HuH-7 (cell line): ENCODE data around the gene CCDC92.

Experiments used
- DNase-seq: peaks from one replicate; pipeline ENCODE4 v3.0.0; 2011; ENCODE audit warnings: low spot score

CCDC92 gene

GRCh38 chr12:124002021-124002644, 29.5 kb upstream of the CCDC92 start:
- no peak for DNase-seq

GRCh38 chr12:124001343-124001742, 28.7 kb upstream of the CCDC92 start:
- DNase-seq, result no peak

DNA sequence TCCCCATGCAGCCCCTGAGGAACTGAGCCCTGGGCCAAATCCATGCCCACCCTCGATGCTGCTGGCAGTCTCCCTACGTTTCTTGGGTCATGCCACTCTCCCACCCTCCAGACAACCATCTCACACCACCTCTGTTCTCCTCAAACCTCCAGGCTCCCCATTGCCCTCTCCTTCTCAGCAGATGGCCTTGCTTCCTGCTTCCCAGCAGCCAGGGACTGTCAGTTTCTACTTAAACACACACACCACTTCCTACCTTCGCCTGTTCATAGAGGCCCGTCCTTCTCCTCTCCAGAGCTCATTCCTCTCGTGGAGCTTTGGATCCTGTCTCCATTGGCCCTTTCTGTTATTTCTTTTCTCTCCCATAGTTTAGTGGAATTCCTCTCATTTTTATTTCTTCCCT, 27.5 kb upstream of the CCDC92 start:
- DNase-seq, result no peak

DNA sequence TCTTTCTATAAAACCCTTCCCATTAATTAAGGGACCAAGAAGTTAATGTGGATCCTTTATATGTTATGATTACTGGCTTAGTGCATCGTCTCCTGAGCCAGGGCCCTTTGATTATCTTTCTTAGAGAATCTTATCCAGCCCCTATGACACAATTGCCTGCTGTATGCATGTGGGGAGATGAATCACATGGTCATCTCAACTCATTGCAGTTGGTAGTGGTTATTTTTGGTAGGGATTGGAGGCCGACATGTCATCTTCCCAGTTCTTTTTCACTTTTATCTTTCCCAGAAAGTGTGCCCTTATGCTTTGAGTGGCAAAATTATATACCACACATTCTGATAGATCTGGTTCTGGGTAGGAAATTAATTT, 26.3 kb upstream of the CCDC92 start:
- no peak for DNase-seq

DNA sequence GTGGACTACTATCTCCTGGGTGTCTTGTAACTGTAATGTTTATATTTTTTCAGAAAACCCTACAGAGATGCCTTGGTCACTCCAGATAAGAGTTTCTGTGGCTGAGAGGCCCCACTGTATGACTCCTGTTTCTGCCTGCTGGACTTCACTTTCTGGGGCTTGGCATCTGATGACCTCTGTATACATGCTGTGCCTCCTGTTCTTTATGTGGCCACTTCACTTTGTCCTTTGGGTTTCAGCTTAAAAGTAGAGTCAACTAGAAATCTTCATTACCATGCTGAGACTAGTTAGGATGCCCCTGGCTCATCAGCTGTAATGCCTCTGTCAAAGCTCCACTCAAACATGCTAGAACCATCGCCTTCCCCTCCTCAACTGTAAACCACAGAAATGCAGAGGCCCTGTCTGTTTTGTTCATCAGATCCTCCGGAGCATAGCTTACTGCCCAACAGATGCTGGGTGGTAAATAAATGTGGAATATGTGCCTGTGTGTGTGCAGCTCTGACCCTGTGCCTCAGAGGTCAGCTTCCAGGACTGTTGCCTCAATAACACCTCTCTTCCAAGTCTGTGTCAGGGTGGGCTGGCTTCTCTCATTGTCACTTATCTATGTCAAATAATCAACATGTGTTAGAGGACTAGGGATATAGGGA, 25.8 kb upstream of the CCDC92 start:
- no peak for DNase-seq

GRCh38 chr12:123997908-123998307, 25.3 kb upstream of the CCDC92 start:
- no peak for DNase-seq

- DNase-seq, result no peak
These were observed 24.6 kb upstream of the CCDC92 start for GRCh38 chr12:123997033-123997822.

DNA sequence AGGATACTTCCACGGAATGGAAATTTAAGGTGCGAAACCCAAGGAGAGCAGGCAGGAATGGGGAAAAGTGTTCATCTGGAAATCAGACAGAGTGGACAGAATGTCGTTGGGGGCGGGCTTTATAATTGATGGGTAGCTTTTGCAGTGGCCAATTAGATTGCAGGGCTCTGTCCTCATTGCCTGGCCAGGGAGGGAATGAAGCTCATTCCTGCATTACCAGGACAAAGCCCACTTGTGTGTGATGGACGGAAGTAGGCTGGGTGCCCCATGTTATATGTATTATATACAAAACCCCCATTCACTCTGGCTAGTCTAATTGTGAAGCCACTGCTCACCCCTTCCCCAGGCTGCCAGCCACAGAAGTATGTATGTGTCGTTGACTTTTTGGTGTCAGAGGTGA, 23.9 kb upstream of the CCDC92 start:
- DNase-seq, result no peak

- no peak for DNase-seq
These were observed 22.6 kb upstream of the CCDC92 start for GRCh38 chr12:123995023-123995748.

- no peak for DNase-seq
These were observed 19.6 kb upstream of the CCDC92 start for GRCh38 chr12:123992118-123992825.

DNA sequence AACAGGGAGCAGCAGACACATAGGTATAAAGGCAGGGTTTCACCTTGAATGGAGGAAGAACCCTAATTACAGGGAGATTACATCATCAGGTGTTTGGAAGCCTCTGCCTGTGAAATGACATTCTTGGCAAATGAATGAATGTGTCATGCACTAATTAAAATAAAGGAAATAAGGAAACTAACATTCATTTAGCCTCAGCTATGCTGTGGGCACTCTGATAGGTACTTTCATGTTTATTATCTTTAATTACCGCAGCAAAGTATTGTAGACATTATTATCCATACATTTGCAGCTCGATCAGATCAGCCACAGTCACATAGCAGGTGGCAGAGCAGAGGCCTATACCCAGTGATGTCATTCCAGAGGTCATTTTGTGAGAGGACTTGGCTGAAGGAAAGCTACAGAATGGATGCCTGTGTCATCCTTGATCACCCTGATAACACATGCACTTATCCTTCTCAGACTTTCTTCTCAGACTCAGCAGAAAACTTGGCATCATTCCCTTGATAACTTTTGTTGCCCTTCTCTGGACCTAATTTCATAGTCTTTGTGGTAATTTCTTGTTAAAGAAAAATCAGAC, 18.8 kb upstream of the CCDC92 start:
- DNase-seq, result no peak

GRCh38 chr12:123990511-123990910, 17.9 kb upstream of the CCDC92 start:
- DNase-seq, result peak; percentile 14

DNA sequence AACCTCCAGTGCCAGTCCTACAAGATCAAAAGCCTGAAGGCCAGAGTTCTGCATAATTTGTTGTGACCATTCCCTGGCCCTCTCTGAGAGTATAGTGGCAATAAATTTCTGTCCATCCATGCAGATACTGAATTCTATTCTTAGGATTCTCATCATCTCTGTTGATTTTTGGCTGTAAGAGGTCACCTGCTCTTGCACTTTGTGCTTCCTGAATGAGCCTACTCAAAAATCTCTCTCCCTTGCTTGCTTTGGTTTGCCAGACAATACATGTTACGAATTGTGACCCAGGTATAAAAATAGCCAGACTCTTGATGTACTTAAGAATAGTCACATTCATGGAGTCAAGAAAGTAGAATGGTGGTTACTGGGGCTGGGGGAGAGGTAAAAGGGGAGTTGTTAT, 17.1 kb upstream of the CCDC92 start:
- DNase-seq, result no peak

- DNase-seq, result no peak
These were observed 16.5 kb upstream of the CCDC92 start for GRCh38 chr12:123989168-123989567.

DNA sequence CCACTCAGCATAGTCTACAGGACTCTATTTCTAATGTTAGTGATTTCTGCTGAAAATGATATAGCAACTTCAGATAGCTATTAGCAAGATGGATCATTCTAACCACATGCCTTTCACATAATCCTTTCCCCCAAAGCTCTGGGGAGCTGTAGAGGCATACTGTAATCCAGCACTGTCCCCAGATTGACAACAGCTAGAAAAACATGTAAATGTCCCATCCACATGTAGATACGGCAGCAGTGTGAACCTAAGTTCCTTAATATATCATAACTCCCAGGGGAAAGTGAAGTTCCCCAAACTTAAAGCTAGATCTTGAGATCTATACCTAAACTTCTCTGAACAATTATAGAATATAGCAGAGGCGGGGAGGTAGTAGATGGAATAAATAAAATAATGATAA, 14.4 kb upstream of the CCDC92 start:
- no peak for DNase-seq

GRCh38 chr12:123986374-123986965, 13.8 kb upstream of the CCDC92 start:
- no peak for DNase-seq

- no peak for DNase-seq
These were observed 12.3 kb upstream of the CCDC92 start for GRCh38 chr12:123984903-123985302.

- peak; percentile 28 for DNase-seq
These were observed 11.3 kb upstream of the CCDC92 start for GRCh38 chr12:123983822-123984485.

DNA sequence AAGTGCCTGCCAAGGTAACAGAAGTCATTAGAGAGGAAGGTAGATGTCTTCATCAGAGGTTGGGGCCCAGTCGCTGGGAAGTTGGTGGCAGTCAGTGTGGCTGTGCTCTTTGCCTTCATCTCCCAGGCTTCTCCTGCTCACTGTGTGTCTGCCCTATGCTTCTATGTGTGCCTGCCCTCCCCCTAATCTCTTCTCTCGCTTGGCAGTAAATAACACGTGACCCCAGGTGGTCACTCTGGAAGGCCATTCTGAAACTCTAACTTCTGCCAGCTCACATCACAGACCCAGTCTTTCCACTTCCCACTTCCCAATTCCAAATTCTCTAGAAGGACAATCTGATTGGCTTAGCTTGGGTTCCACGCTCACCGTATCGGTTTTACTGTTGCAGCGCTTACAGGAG, 9.6 kb upstream of the CCDC92 start:
- DNase-seq, result no peak

- DNase-seq, result no peak
These were observed 6.9 kb upstream of the CCDC92 start for GRCh38 chr12:123979566-123979965.
